PC-9 (cell line): Measurements from ENCODE around the gene APOB. TPM values are rescaled to one million over a fixed set of nuclear protein-coding genes. Genes with fewer than 3 reads are reported as not detected.

ENCODE experiments used
- BruUV-seq: library from RNA; stranded (reverse); fragments of 400-500 nt; replicated peaks from 2 replicates; lab custom pipeline; 2021; lab: Mats Ljungman, UMichigan
- CTCF ChIA-PET: fragments of 300-600 bp; sonication (Branson Sonifier 250); formaldehyde crosslinking; loops from one replicate; lab custom pipeline; 2022; ENCODE audit warnings: antibody characterized with exemption; lab: Charles Lee
- POLR2A ChIA-PET: fragments of 300-600 bp; sonication (Branson Sonifier 250); formaldehyde crosslinking; loops from one replicate; lab custom pipeline; 2022; ENCODE audit warnings: antibody characterized with exemption; ENCODE audit not compliant: unreplicated experiment; lab: Charles Lee
- DNase-seq, 2 experiments: peaks; one replicate each; pipeline versions ENCODE4 v3.0.0 to v3.0.0-alpha.2; 2015 to 2022; ENCODE audit warnings: mixed read lengths in 1 of 2
- H2AFZ ChIP-seq: fragments of 200-600 bp; sonication (generic); 2 replicates; pipeline ENCODE4 v1.8.1; 2017; ENCODE audit warnings: antibody characterized with exemption
- H3F3A ChIP-seq: fragments of 200-600 bp; sonication (generic); 2 replicates; pipeline ENCODE4 v1.8.1; 2017; ENCODE audit warnings: antibody characterized with exemption, mild to moderate bottlenecking, low read depth; ENCODE audit not compliant: insufficient read depth
- H3K27ac ChIP-seq: fragments of 200-600 bp; sonication (generic); 2 replicates; pipeline ENCODE4 v1.6.1; 2016; ENCODE audit warnings: mixed run types
- H3K27me3 ChIP-seq: fragments of 200-600 bp; sonication (generic); 2 replicates; pipeline ENCODE4 v1.6.1; 2016; ENCODE audit warnings: low read depth, mixed run types; ENCODE audit not compliant: insufficient read depth
- H3K36me3 ChIP-seq: fragments of 200-600 bp; sonication (generic); 2 replicates; pipeline ENCODE4 v1.6.1; 2016; ENCODE audit warnings: low read depth, mixed run types
- H3K4me1 ChIP-seq: fragments of 200-600 bp; sonication (generic); replicated peaks from 2 replicates; pipeline ENCODE4 v1.6.1; 2016; ENCODE audit warnings: mixed run types; ENCODE audit not compliant: insufficient read depth
- H3K4me2 ChIP-seq: fragments of 200-600 bp; sonication (generic); 2 replicates; pipeline ENCODE4 v1.6.1; 2017; ENCODE audit warnings: mixed run types
- H3K4me3 ChIP-seq: fragments of 200-600 bp; sonication (generic); 2 replicates; pipeline ENCODE4 v1.6.1; 2016; ENCODE audit warnings: mixed run types
- H3K79me2 ChIP-seq: fragments of 200-600 bp; sonication (generic); 2 replicates; pipeline ENCODE4 v1.6.1; 2017; ENCODE audit warnings: low read depth, mixed run types
- H3K9me2 ChIP-seq: fragments of 200-600 bp; sonication (generic); 2 replicates; pipeline ENCODE4 v1.8.1; 2017; ENCODE audit warnings: mild to moderate bottlenecking; ENCODE audit not compliant: insufficient read depth
- H3K9me3 ChIP-seq: fragments of 200-600 bp; sonication (generic); 2 replicates; pipeline ENCODE4 v1.8.1; 2016; ENCODE audit warnings: low read depth; ENCODE audit not compliant: insufficient read depth
- H4K20me1 ChIP-seq: fragments of 200-600 bp; sonication (generic); 2 replicates; pipeline ENCODE4 v1.8.1; 2017; ENCODE audit not compliant: insufficient read depth
- EZH2 ChIP-seq: fragments of 200-600 bp; sonication (generic); IDR thresholded peaks from 2 replicates; pipeline ENCODE4 v1.8.0; 2017; ENCODE audit warnings: antibody characterized with exemption, low read depth
- intact Hi-C: fragments of 100-400 bp; cut with micrococcal nuclease; formaldehyde crosslinking; loops from one replicate; pipeline ENCODE4 v1.10.0; 2022; ENCODE audit not compliant: unreplicated experiment
- total RNA-seq: library from RNA; stranded (reverse); gene quantifications from 2 replicates; pipeline ENCODE4 v1.2.3, GENCODE V29; 2021
- TF ChIP-seq, protein P1 (sequence below): fragments of 200-600 bp; sonication (generic); conservative IDR thresholded peaks from 2 replicates; pipeline ENCODE4 v1.6.1; 2017; ENCODE audit warnings: mixed run types, antibody characterized with exemption, mild to moderate bottlenecking, moderate library complexity

The APOB gene
- total RNA-seq, 1 experiment from 2014 or later: not detected

DNA sequence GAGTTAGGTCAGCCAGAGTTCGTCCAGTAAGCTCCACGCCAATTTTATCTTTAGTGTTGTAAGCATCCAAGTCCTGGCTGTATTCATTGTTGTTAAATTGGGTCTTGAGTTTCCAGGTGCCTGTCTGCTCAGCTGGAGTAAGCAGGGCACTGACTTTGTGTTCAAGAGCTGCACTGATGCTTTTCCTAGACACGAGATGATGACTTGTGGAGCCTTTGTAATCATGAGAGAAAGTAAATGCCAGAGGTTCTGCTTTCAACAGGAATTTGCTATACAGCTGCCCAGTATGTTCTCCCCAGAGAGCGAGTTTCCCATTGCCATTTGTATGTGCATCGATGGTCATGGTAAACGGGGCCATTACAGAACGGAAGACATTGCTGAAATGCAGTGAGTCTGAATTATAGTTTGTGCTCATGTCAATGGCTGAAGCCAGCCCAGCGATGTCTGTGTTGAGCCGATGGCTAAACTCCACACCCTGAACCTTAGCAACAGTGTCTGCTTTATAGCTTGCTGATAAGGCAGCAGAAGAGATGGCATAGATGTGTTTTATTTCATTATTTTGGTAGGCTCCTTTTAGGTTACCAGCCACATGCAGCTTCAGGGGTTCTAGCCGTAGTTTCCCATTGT, 32.9 kb downstream of the APOB start:
- no peaks in the 10 kb centered on the region; the same call in 1 of the 2 replicates for H4K20me1 ChIP-seq
- no peaks in the 10 kb centered on the region for H3K79me2 ChIP-seq
- intact Hi-C loops: no loop called here
- no peaks in the 10 kb centered on the region for H3K9me2 ChIP-seq
- ChIA-PET CTCF (no interaction called here), POLR2A (no interaction called here)
- H3F3A ChIP-seq: no peaks in the 10 kb centered on the region
- H3K4me2 ChIP-seq: no peak overlapping the region
- TF ChIP-seq, protein P1, sequence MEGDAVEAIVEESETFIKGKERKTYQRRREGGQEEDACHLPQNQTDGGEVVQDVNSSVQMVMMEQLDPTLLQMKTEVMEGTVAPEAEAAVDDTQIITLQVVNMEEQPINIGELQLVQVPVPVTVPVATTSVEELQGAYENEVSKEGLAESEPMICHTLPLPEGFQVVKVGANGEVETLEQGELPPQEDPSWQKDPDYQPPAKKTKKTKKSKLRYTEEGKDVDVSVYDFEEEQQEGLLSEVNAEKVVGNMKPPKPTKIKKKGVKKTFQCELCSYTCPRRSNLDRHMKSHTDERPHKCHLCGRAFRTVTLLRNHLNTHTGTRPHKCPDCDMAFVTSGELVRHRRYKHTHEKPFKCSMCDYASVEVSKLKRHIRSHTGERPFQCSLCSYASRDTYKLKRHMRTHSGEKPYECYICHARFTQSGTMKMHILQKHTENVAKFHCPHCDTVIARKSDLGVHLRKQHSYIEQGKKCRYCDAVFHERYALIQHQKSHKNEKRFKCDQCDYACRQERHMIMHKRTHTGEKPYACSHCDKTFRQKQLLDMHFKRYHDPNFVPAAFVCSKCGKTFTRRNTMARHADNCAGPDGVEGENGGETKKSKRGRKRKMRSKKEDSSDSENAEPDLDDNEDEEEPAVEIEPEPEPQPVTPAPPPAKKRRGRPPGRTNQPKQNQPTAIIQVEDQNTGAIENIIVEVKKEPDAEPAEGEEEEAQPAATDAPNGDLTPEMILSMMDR: no peak
- TF ChIP-seq EZH2: no peak
- peak in 1 of 2 experiments; percentile 31 for DNase-seq
- no peaks in the 10 kb centered on the region for H3K36me3 ChIP-seq
- no TSS peak for BruUV-seq
- H3K4me1 ChIP-seq: no peaks in the 10 kb centered on the region
- no peak overlapping the region for H3K27ac ChIP-seq
- 0 out of 2 replicates have a peak, but pooled peaks cover 5% of the 10 kb centered on the region for H3K9me3 ChIP-seq
- H2AFZ ChIP-seq: no peak overlapping the region
- peaks cover 59% of the 10 kb centered on the region for H3K27me3 ChIP-seq
- no peak overlapping the region for H3K4me3 ChIP-seq

DNA sequence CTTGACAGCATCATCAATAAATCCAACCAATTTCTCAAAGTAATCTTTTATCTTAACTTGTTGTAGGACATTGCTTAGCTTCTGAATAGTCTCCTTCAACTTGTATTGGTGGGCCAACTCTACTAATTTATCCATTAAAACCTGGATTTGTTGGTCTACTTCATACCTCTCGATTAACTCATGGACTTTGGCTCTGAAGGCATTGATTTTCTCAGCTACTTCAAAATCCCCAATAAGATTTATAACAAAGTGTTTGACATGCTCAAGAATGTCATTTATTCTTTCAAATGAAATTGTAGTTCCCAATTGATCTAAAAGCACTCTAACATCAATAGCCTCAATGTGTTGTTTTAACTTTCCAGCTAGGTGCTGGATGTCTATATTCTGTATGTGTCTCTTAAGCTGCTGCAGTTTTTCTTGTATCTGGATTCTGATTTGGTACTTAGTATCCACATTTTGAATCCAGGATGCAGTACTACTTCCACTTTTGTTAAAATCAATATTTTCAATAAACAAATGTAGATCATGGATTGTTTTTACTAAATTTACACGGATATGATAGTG, 34.1 kb downstream of the APOB start:
- H3K36me3 ChIP-seq: no peaks in the 10 kb centered on the region
- POLR2A ChIA-PET: no interaction called here
- CTCF ChIA-PET: no interaction called here
- BruUV-seq: no TSS peak
- TF ChIP-seq, protein P1: no peak
- TF ChIP-seq EZH2: no peak
- H3K9me2 ChIP-seq: no peaks in the 10 kb centered on the region
- no peak for DNase-seq
- H3K4me2 ChIP-seq: no peak overlapping the region
- no peaks in the 10 kb centered on the region for H3K4me1 ChIP-seq
- intact Hi-C loops: no loop called here
- H4K20me1 ChIP-seq: no peaks in the 10 kb centered on the region; the same call in 1 of the 2 replicates
- H3K27ac ChIP-seq: no peak overlapping the region
- no peaks in the 10 kb centered on the region for H3F3A ChIP-seq
- H3K9me3 ChIP-seq: 0 out of 2 replicates have a peak, but pooled peaks cover 5% of the 10 kb centered on the region
- no peak overlapping the region for H3K4me3 ChIP-seq
- peaks cover 68% of the 10 kb centered on the region for H3K27me3 ChIP-seq
- no peak overlapping the region for H2AFZ ChIP-seq
- H3K79me2 ChIP-seq: no peaks in the 10 kb centered on the region

DNA sequence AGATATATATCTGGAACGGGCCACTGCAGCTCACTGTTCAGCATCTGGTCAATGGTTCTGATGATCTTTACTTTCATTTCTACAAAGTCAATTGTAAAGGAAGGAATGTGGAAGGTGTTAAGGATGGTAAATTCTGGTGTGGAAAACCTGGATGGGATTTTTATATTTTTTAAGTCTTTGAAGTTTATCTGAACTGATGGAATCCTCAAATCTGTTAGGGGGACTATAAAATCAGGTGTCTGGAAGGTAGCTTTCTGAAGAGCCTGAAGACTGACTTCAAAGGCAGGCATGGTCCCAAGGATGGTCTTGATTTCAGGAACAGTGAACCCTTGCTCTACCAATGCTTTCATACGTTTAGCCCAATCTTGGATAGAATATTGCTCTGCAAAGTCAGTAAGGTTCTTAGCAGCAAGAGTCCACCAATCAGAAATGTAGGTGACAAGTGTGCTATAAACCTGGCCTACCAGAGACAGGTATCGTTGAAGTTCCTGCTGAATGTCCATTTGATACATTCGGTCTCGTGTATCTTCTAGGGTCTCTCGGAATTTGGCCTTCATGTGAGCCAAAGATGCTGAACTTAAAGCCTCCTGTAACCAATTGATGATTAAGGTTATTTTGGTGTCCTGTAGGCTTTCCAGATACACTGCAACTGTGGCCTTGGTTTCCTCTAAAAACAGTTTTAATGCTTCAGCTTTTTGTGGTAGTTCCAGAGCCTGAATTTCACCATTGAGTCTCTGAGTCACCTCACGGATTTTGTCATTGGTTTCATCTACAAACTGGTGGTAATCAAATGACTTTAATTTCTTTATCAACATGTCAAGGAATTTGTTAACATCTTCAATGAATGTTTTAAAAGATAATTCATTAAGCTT, 34.8 kb downstream of the APOB start:
- CTCF ChIA-PET: interaction anchor here (0.5 kb wide), 1 partner anchor 598 kb away, joined by 3 read pairs; no protein-coding TSS in a partner anchor
- Histone ChIP-seq H4K20me1 (no peaks in the 10 kb centered on the region; the same call in 1 of the 2 replicates), H3K79me2 (no peaks in the 10 kb centered on the region), H3K27ac (no peak overlapping the region), H2AFZ (no peak overlapping the region), H3K4me2 (no peak overlapping the region), H3K36me3 (no peaks in the 10 kb centered on the region), H3K4me3 (no peak overlapping the region), H3F3A (no peaks in the 10 kb centered on the region), H3K4me1 (no peaks in the 10 kb centered on the region), H3K27me3 (peaks cover 75% of the 10 kb centered on the region), H3K9me2 (no peaks in the 10 kb centered on the region), H3K9me3 (0 out of 2 replicates have a peak, but pooled peaks cover 5% of the 10 kb centered on the region)
- peak in 1 of 2 experiments; percentile 30 for DNase-seq
- intact Hi-C loops: no loop called here
- POLR2A ChIA-PET: no interaction called here
- BruUV-seq: no TSS peak
- TF ChIP-seq, protein P1: no peak
- no peak for TF ChIP-seq EZH2
